NB4 (cell line): ENCODE results near the gene PRSS8.

Experiments used
- POLR2A ChIP-seq: IDR thresholded peaks from 2 replicates; pipeline ENCODE4 v1.6.1; 2011; ENCODE audit warnings: mild to moderate bottlenecking; ENCODE audit not compliant: insufficient read length; ENCODE audit errors: extremely low read depth
- TF ChIP-seq, protein P1 (sequence below): IDR thresholded peaks from one replicate; pipeline ENCODE4 v1.5.1; 2012; ENCODE audit warnings: low read depth, low read length

GRCh38 chr16:31094088-31094423 lies 41.5 kb downstream of the PRSS8 start:
- TF ChIP-seq, protein P1, sequence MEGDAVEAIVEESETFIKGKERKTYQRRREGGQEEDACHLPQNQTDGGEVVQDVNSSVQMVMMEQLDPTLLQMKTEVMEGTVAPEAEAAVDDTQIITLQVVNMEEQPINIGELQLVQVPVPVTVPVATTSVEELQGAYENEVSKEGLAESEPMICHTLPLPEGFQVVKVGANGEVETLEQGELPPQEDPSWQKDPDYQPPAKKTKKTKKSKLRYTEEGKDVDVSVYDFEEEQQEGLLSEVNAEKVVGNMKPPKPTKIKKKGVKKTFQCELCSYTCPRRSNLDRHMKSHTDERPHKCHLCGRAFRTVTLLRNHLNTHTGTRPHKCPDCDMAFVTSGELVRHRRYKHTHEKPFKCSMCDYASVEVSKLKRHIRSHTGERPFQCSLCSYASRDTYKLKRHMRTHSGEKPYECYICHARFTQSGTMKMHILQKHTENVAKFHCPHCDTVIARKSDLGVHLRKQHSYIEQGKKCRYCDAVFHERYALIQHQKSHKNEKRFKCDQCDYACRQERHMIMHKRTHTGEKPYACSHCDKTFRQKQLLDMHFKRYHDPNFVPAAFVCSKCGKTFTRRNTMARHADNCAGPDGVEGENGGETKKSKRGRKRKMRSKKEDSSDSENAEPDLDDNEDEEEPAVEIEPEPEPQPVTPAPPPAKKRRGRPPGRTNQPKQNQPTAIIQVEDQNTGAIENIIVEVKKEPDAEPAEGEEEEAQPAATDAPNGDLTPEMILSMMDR: no peak
- no peak for TF ChIP-seq POLR2A
